ENCODE data around the gene CERK. TPM values are rescaled to one million over a fixed set of nuclear protein-coding genes. Genes with fewer than 3 reads are reported as not detected.

CERK gene
- total and polyA plus RNA-seq, 2 of the 13 experiments (the other 11 are each of a cell fraction or from before 2014, with no cell fraction given): 40.3 to 41.9 TPM

GRCh38 chr22:46762238-46763050, 24.4 kb upstream of the CERK start, which contains the start of gene TBC1D22A (continued):
- TF ChIP-seq ZNF160 (CRISPR knock-in tag; IDR thresholded peaks at IDR 0.05) (no peak; the same call in 1 of the 2 replicates), THAP9 (CRISPR knock-in tag; IDR thresholded peaks at IDR 0.05; ENCODE audit: borderline replicate concordance) (peak; percentile 89; the same call in 1 of the 2 replicates), PBX3 (CRISPR knock-in tag; IDR thresholded peaks at IDR 0.05; ENCODE audit: borderline replicate concordance) (no peak), ZMYM2 (CRISPR knock-in tag; IDR thresholded peaks at IDR 0.05) (peak; percentile 53; the same call in 1 of the 2 replicates), RBAK (CRISPR knock-in tag; IDR thresholded peaks at IDR 0.05) (no peak), ATF7 (IDR thresholded peaks at IDR 0.05) (no peak), ATF7 (CRISPR knock-in tag; IDR thresholded peaks at IDR 0.05) (no peak), ZNF782 (CRISPR knock-in tag; IDR thresholded peaks at IDR 0.05; ENCODE audit: borderline replicate concordance) (0 out of 2 replicates have a peak, but pooled peaks have one; percentile 28), ZNF747 (CRISPR knock-in tag; IDR thresholded peaks at IDR 0.05; ENCODE audit: borderline replicate concordance) (peak; percentile 92), PAX8 (CRISPR knock-in tag; IDR thresholded peaks at IDR 0.05; ENCODE audit: borderline replicate concordance) (peak; percentile 41), CENPX (CRISPR knock-in tag; IDR thresholded peaks at IDR 0.05) (no peak), ZBTB44 (CRISPR knock-in tag; IDR thresholded peaks at IDR 0.05) (no peak; the same call in none of the 2 replicates), PRPF4 (IDR thresholded peaks at IDR 0.05; ENCODE audit: low read depth, low read length, poor library complexity, severe bottlenecking) (no peak), ZNF34 (CRISPR knock-in tag; IDR thresholded peaks at IDR 0.05; ENCODE audit: borderline replicate concordance) (no peak), NBN (conservative IDR thresholded peaks at IDR 0.05) (no peak), HCFC1 (IDR thresholded peaks at IDR 0.05; ENCODE audit: low read depth, low read length) (peak; percentile 76), HIC2 (CRISPR knock-in tag; IDR thresholded peaks at IDR 0.05; ENCODE audit: low read depth) (peak; percentile 35; the same call in 1 of the 2 replicates), KLF6 (CRISPR knock-in tag; IDR thresholded peaks at IDR 0.05) (peak; percentile 73; the same call in 1 of the 2 replicates), ZNF564 (CRISPR knock-in tag; IDR thresholded peaks at IDR 0.05) (peak; percentile 75; the same call in 1 of the 2 replicates), SNAPC2 (CRISPR knock-in tag; IDR thresholded peaks at IDR 0.05) (no peak)
- TF ChIP-seq, protein P1, sequence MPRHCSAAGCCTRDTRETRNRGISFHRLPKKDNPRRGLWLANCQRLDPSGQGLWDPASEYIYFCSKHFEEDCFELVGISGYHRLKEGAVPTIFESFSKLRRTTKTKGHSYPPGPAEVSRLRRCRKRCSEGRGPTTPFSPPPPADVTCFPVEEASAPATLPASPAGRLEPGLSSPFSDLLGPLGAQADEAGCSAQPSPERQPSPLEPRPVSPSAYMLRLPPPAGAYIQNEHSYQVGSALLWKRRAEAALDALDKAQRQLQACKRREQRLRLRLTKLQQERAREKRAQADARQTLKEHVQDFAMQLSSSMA (CRISPR knock-in tag; IDR thresholded peaks at IDR 0.05): no peak

All from HepG2 (cell line).